Fibroblast of skin of right quadriceps (primary cell): ENCODE data around the gene ENTREP3.
A peak's percentile ranks its signal among the peaks of the same experiment; 100 is the strongest.
"Not testable (repeated sequence)": the region's sequence is repeated elsewhere in the genome, so short reads cannot be mapped to it uniquely, and the experiment has no call there.

ENCODE experiments used
- DNase-seq: peaks from one replicate; pipeline ENCODE4 v3.0.0-alpha.2; 2013

ENTREP3 gene

GRCh38 chr1:155250633-155251449 is 4.4 kb downstream of the ENTREP3 start:
- peak; percentile 88 for DNase-seq

- no peak for DNase-seq
These were observed 5.0 kb downstream of the ENTREP3 start for GRCh38 chr1:155250246-155250632.

GRCh38 chr1:155247667-155248553 is 7.4 kb downstream of the ENTREP3 start:
- no peak for DNase-seq

- not testable (repeated sequence) for DNase-seq
These were observed 8.5 kb downstream of the ENTREP3 start for GRCh38 chr1:155246796-155247195.

- no peak for DNase-seq
These were observed 10.1 kb downstream of the ENTREP3 start for GRCh38 chr1:155245163-155245524.

GRCh38 chr1:155244368-155245162 is 10.7 kb downstream of the ENTREP3 start:
- DNase-seq = peak; percentile 100

- no peak for DNase-seq
These were observed 12.4 kb downstream of the ENTREP3 start for GRCh38 chr1:155242805-155243358.

- no peak for DNase-seq
These were observed 13.4 kb downstream of the ENTREP3 start for GRCh38 chr1:155241841-155242264.

- DNase-seq = peak; percentile 87
These were observed 14.1 kb downstream of the ENTREP3 start for GRCh38 chr1:155241069-155241679.

- DNase-seq = no peak
These were observed 18.8 kb downstream of the ENTREP3 start for GRCh38 chr1:155236451-155236850.

GRCh38 chr1:155235375-155235774 is 19.9 kb downstream of the ENTREP3 start:
- not testable (repeated sequence) for DNase-seq

- DNase-seq = not testable (repeated sequence)
These were observed 21.8 kb downstream of the ENTREP3 start for GRCh38 chr1:155233502-155233901.

- peak; percentile 61 for DNase-seq
These were observed 23.0 kb downstream of the ENTREP3 start for GRCh38 chr1:155232001-155232978.

- DNase-seq = not testable (repeated sequence)
These were observed 24.0 kb downstream of the ENTREP3 start for GRCh38 chr1:155231302-155231701.

GRCh38 chr1:155228096-155228427 is 27.2 kb downstream of the ENTREP3 start:
- no peak for DNase-seq

- peak; percentile 100 for DNase-seq
These were observed 27.8 kb downstream of the ENTREP3 start for GRCh38 chr1:155227261-155228095.

GRCh38 chr1:155226910-155227260 is 28.4 kb downstream of the ENTREP3 start:
- DNase-seq = no peak

GRCh38 chr1:155226188-155226909 is 28.9 kb downstream of the ENTREP3 start:
- peak; percentile 84 for DNase-seq

GRCh38 chr1:155225404-155225759 is 29.9 kb downstream of the ENTREP3 start:
- not testable (repeated sequence) for DNase-seq

- no peak for DNase-seq
These were observed 32.2 kb downstream of the ENTREP3 start for GRCh38 chr1:155223047-155223446.
